GM23248 (cell line): Measurements from ENCODE around the gene KIF23. TPM values are rescaled to one million over a fixed set of nuclear protein-coding genes. Genes with fewer than 3 reads are reported as not detected.

Source experiments
- DNase-seq: peaks from one replicate; pipeline ENCODE4 v3.0.0-alpha.2; 2015
- H2AFZ ChIP-seq: fragments of 200-600 bp; sonication (generic); 2 replicates; pipeline ENCODE4 v1.6.1; 2016; ENCODE audit warnings: antibody characterized with exemption
- H3F3A ChIP-seq: fragments of 200-600 bp; sonication (generic); 2 replicates; pipeline ENCODE4 v1.6.1; 2016; ENCODE audit warnings: mild to moderate bottlenecking, antibody characterized with exemption, mixed run types; ENCODE audit not compliant: insufficient read depth
- H3K27ac ChIP-seq: fragments of 200-600 bp; sonication (generic); 2 replicates; pipeline ENCODE4 v1.5.1; 2016; ENCODE audit warnings: mild to moderate bottlenecking
- H3K27me3 ChIP-seq: fragments of 200-600 bp; sonication (generic); replicated peaks from 2 replicates; pipeline ENCODE4 v1.6.1; 2016; ENCODE audit warnings: mild to moderate bottlenecking; ENCODE audit not compliant: insufficient read depth
- H3K36me3 ChIP-seq: fragments of 200-600 bp; sonication (generic); 2 replicates; pipeline ENCODE4 v1.6.1; 2016; ENCODE audit warnings: low read depth, mild to moderate bottlenecking
- H3K4me1 ChIP-seq: fragments of 200-600 bp; sonication (generic); 2 replicates; pipeline ENCODE4 v1.6.1; 2016; ENCODE audit warnings: mild to moderate bottlenecking; ENCODE audit not compliant: insufficient read depth
- H3K4me2 ChIP-seq: fragments of 200-600 bp; sonication (generic); one replicate; pipeline ENCODE4 v1.6.1; 2016; ENCODE audit warnings: mild to moderate bottlenecking; ENCODE audit not compliant: unreplicated experiment
- H3K4me3 ChIP-seq: fragments of 200-600 bp; sonication (generic); 2 replicates; pipeline ENCODE4 v1.5.1; 2016; ENCODE audit warnings: mild to moderate bottlenecking
- H3K79me2 ChIP-seq: fragments of 200-600 bp; sonication (generic); 2 replicates; pipeline ENCODE4 v1.6.1; 2016; ENCODE audit warnings: mild to moderate bottlenecking; ENCODE audit not compliant: insufficient read depth
- H3K9ac ChIP-seq: fragments of 200-600 bp; sonication (generic); 2 replicates; pipeline ENCODE4 v1.6.1; 2016; ENCODE audit warnings: mild to moderate bottlenecking
- H3K9me2 ChIP-seq: fragments of 200-600 bp; sonication (generic); 2 replicates; pipeline ENCODE4 v1.6.1; 2016; ENCODE audit warnings: mixed run types, mild to moderate bottlenecking, moderate library complexity; ENCODE audit not compliant: insufficient read depth
- H3K9me3 ChIP-seq: fragments of 200-600 bp; sonication (generic); one replicate; pipeline ENCODE4 v1.6.1; 2017; ENCODE audit warnings: low read depth
- H4K20me1 ChIP-seq: fragments of 200-600 bp; sonication (generic); 2 replicates; pipeline ENCODE4 v1.6.0; 2016; ENCODE audit not compliant: insufficient read depth
- EZH2 ChIP-seq: fragments of 200-600 bp; sonication (generic); IDR thresholded peaks from 2 replicates; pipeline ENCODE4 v1.6.1; 2018; ENCODE audit warnings: antibody characterized with exemption, mild to moderate bottlenecking; ENCODE audit not compliant: insufficient read depth, poor library complexity, severe bottlenecking
- EZH2phosphoT487 ChIP-seq: fragments of 200-600 bp; sonication (generic); IDR thresholded peaks from 2 replicates; pipeline ENCODE4 v1.6.1; 2018; ENCODE audit warnings: antibody characterized with exemption, moderate library complexity, mild to moderate bottlenecking, low read depth; ENCODE audit not compliant: insufficient read depth
- WGBS, 2 experiments: methylation state at CpG; one replicate each; pipeline ENCODE4 v1.1.6; 2015 to 2017; ENCODE audit warnings: low lambda C conversion rate in 2 of 2, low coverage in 1 of 2; ENCODE audit errors: missing lambda C conversion rate in 2 of 2; 5-methylcytosine and 5-hydroxymethylcytosine counted together
- in situ Hi-C: fragments of 300-500 bp; cut with MboI; formaldehyde crosslinking; loops from 2 replicates; pipeline ENCODE4 v1.15.0; 2020
- polyA plus RNA-seq: library from polyadenylated mRNA; unstranded; fragments of >200 nt; fragmentation: Nextera tagmentation; extraction: Ambion mirVana; gene quantifications from 2 replicates; pipeline ENCODE4 v1.2.1, GENCODE V29; 2016
- total RNA-seq: library from RNA; depleted of rRNA; stranded (reverse); fragments of >200 nt; shearing (Covaris generic); gene quantifications from 2 replicates; pipeline ENCODE4 v1.2.3, GENCODE V29; 2014; rRNA removed

The KIF23 gene
- total RNA-seq (29.3 and 29.4 TPM in 2 replicates), polyA plus RNA-seq (27.6 and 28.8 TPM in 2 replicates)

- H3K9me3 ChIP-seq: no peaks in the 10 kb centered on the region
- H3K4me1 ChIP-seq: peaks cover 52% of the 10 kb centered on the region
Observed at GRCh38 chr15:69413822-69414700, at the start of gene KIF23. TSS of gene KIF23 (plus strand) at chr15:69414349. CDS start at chr15:69414466, 117 bp downstream.

DNA sequence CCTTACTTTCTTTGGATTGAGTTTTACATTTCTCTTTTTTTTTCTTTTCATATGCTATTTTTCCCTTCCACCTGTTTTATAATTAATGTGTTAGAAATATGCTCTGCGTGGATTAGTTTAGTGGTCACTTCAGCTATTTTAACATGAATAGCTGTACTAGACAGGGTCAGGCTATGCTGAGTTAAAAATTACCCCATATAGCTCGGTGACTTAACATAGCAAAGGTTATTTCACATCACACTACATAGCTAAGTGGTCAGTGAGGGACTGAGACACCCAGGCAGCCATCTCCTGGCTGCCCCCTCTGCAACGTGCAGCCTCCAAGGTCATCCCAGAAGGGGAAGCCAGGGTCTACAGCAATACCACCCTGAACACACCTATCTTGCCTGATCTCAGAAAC lies 46.9 kb upstream of the KIF23 start:
- Histone ChIP-seq H3K9me2 (no peaks in the 10 kb centered on the region), H3K9ac (no peak overlapping the region), H3K36me3 (no peaks in the 10 kb centered on the region), H3K79me2 (no peaks in the 10 kb centered on the region), H3K27me3 (no peaks in the 10 kb centered on the region), H3K4me1 (no peaks in the 10 kb centered on the region), H2AFZ (no peak overlapping the region), H4K20me1 (no peaks in the 10 kb centered on the region), H3K9me3 (no peaks in the 10 kb centered on the region), H3K4me3 (no peak overlapping the region), H3F3A (no peaks in the 10 kb centered on the region), H3K4me2 (no peak overlapping the region), H3K27ac (no peak overlapping the region)
- WGBS, 2 experiments: 55 to 62% methylated on average over 3 of the region's 3 CpGs
- DNase-seq: no peak
- TF ChIP-seq EZH2: no peak
- no peak for TF ChIP-seq EZH2phosphoT487
- in situ Hi-C loops: no loop called here

More at GRCh38 chr15:69413822-69414700, at the start of gene KIF23:
- peak within 1 kb of the TSS; percentile 92 for H3K4me2 ChIP-seq
- peaks cover 86% of the 10 kb centered on the region for H3K79me2 ChIP-seq
- no peaks in the 10 kb centered on the region for H3K36me3 ChIP-seq
- peak within 1 kb of the TSS; percentile 82 for H3K4me3 ChIP-seq
- WGBS, 2 experiments: 2 to 3% methylated on average over 57 to 69 of the region's 78 CpGs
- DNase-seq: peak; percentile 98
- H4K20me1 ChIP-seq: no peaks in the 10 kb centered on the region
- peak within 1 kb of the TSS; percentile 65 for H3K27ac ChIP-seq
- peak within 1 kb of the TSS; percentile 80 for H2AFZ ChIP-seq
- no peaks in the 10 kb centered on the region for H3K9me2 ChIP-seq
- H3F3A ChIP-seq: peaks cover 28% of the 10 kb centered on the region
- peak within 1 kb of the TSS; percentile 79 for H3K9ac ChIP-seq
- H3K27me3 ChIP-seq: no peaks in the 10 kb centered on the region
- in situ Hi-C loops: no loop called here
- no peak for TF ChIP-seq EZH2
- no peak for TF ChIP-seq EZH2phosphoT487

DNA sequence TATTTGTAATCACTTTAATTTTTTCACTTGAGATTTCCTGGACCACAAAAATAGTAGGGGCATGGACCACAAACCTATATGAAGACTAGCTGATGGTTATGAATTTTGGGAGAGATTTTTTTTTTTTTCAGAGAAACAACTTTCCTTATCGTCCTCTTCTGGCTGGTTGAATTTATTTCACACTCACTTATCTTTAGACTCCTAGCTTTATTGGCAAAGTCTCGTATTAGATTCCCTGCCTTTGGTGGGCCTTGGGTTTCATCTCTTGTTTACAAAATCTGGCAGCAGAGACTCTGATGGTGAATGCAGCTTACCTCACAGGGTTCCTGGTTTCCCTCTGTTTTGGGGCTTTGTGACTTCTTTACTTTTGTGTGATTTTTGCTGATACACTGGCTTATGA lies 44.5 kb upstream of the KIF23 start:
- WGBS, 2 experiments: 88 to 90% methylated on average over 2 of the region's 2 CpGs
- H3K9me2 ChIP-seq: no peaks in the 10 kb centered on the region
- H3K27me3 ChIP-seq: no peaks in the 10 kb centered on the region
- no peaks in the 10 kb centered on the region for H3K79me2 ChIP-seq
- no peak for DNase-seq
- H2AFZ ChIP-seq: no peak overlapping the region
- H3F3A ChIP-seq: no peaks in the 10 kb centered on the region
- no peak overlapping the region for H3K4me2 ChIP-seq
- no peak overlapping the region for H3K4me3 ChIP-seq
- H3K27ac ChIP-seq: no peak overlapping the region
- H3K9ac ChIP-seq: no peak overlapping the region
- TF ChIP-seq EZH2 (no peak), EZH2phosphoT487 (no peak)
- H4K20me1 ChIP-seq: no peaks in the 10 kb centered on the region
- H3K9me3 ChIP-seq: no peaks in the 10 kb centered on the region
- H3K4me1 ChIP-seq: no peaks in the 10 kb centered on the region
- H3K36me3 ChIP-seq: no peaks in the 10 kb centered on the region
- in situ Hi-C loops: no loop called here

DNA sequence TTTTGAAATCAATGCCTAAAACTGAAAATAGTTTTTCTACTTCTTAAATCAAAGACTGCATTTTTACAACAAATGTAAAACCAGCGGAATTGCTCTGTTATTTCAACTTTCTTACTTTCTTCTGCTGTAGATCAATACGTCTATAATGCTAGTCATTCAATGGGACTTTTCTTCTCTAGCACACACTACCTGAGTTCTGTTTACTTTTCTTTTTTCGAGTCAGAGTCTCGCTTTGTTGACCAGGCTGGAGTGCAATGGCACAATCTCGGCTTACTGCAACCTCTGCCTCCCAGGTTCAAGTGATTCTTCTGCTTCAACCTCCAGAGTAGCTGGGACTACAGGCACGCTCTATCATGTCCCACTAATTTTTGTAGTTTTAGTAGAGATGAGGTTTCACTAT lies 40.7 kb upstream of the KIF23 start:
- no peak overlapping the region for H3K9ac ChIP-seq
- H3K36me3 ChIP-seq: no peaks in the 10 kb centered on the region
- no peak overlapping the region for H3K27ac ChIP-seq
- in situ Hi-C loops: no loop called here
- H3K9me2 ChIP-seq: no peaks in the 10 kb centered on the region
- 79 to 81% methylated on average over 6 of the region's 6 CpGs for WGBS, 2 experiments
- no peak overlapping the region for H2AFZ ChIP-seq
- H3K4me2 ChIP-seq: no peak overlapping the region
- no peaks in the 10 kb centered on the region for H3F3A ChIP-seq
- no peaks in the 10 kb centered on the region for H3K27me3 ChIP-seq
- DNase-seq: no peak
- no peak overlapping the region for H3K4me3 ChIP-seq
- no peaks in the 10 kb centered on the region for H3K9me3 ChIP-seq
- no peaks in the 10 kb centered on the region for H3K79me2 ChIP-seq
- no peaks in the 10 kb centered on the region for H4K20me1 ChIP-seq
- TF ChIP-seq EZH2phosphoT487 (no peak), EZH2 (no peak)
- no peaks in the 10 kb centered on the region for H3K4me1 ChIP-seq
